Prostate gland (tissue), 2 donors: ENCODE results near the gene OSBP2. TPM values are rescaled to one million over a fixed set of nuclear protein-coding genes. Genes with fewer than 3 reads are reported as not detected.

Experiments
- DNase-seq: peaks from one replicate; pipeline ENCODE4 v3.0.0-alpha.2; 2019; ENCODE audit warnings: low spot score
- H3K27ac ChIP-seq, 2 donors: fragments of 200-600 bp; sonication (generic); 2 replicates each; pipeline ENCODE4 v1.5.1; 2017 to 2019
- H3K27me3 ChIP-seq: fragments of 200-600 bp; sonication (generic); replicated peaks from 2 replicates; pipeline ENCODE4 v1.5.1; 2019; ENCODE audit not compliant: insufficient read depth
- H3K36me3 ChIP-seq, 2 donors: fragments of 200-600 bp; sonication (generic); 1 replicate in 1 of 2; 2 replicates in 1 of 2; pipeline versions ENCODE4 v1.5.1 to v1.8.1; 2017 to 2019
- H3K4me1 ChIP-seq: fragments of 200-600 bp; sonication (generic); replicated peaks from 2 replicates; pipeline ENCODE4 v1.5.1; 2019
- H3K4me3 ChIP-seq, 2 donors: fragments of 200-600 bp; sonication (generic); 2 replicates each; pipeline ENCODE4 v1.5.1; 2017 to 2019
- H3K9me3 ChIP-seq: fragments of 200-600 bp; sonication (generic); 2 replicates; pipeline ENCODE4 v1.5.1; 2017
- POLR2A ChIP-seq: fragments of 450-650 bp; IDR thresholded peaks from one replicate; pipeline ENCODE4 v1.6.1; 2016; ENCODE audit warnings: antibody characterized with exemption, mild to moderate bottlenecking
- POLR2AphosphoS5 ChIP-seq: sonication (generic); formaldehyde crosslinking; IDR thresholded peaks from one replicate; pipeline ENCODE4 v1.6.1; 2017; ENCODE audit warnings: antibody characterized with exemption
- WGBS: methylation state at CpG from one replicate; pipeline ENCODE4 v1.1.5; 2018; 5-methylcytosine and 5-hydroxymethylcytosine counted together
- intact Hi-C: fragments of 100-400 bp; cut with DNase I; formaldehyde crosslinking; loops from one replicate; pipeline ENCODE4 v1.14.2; 2022
- total RNA-seq, 2 donors: library from RNA; depleted of rRNA; stranded (reverse); fragments of >200 nt; gene quantifications; one replicate each; pipeline ENCODE4 v1.1.0, GENCODE V29; 2016
- TF ChIP-seq, protein P1 (sequence below), 4 experiments: fragments of 200-600 bp in 2 of 4; fragments of 450-650 bp in 2 of 4; sonication (generic) in 2 of 4; IDR thresholded peaks; 1 replicate in 3 of 4; 2 replicates in 1 of 4; pipeline ENCODE4 v1.5.1; 2016 to 2019; ENCODE audit warnings: antibody characterized with exemption in 4 of 4, mild to moderate bottlenecking in 2 of 4, moderate library complexity in 2 of 4

The OSBP2 gene
- total RNA-seq, 2 donors from 2014 or later: 4.5 to 16.2 TPM

DNA sequence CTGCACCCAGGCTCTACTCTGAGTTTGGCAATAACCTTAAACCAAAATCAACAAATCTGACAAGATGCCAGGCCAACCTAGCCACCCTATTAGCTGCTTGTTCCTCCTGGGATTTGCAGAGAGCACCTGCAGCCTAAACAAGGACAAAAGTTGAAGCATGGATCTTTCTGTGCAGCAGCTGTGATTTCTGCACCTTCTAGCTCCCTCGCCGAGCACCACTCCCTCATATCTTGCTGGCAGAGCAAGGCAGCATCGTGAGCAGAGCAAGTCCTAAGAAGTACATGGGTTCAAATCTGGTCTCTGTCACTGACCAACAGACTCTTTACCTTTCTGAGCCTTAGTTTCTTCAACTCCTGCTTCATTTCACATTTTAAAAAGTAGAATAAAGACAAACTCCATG, 235.6 kb downstream of the OSBP2 start:
- Histone ChIP-seq H3K27ac (no peak overlapping the region), H3K4me3 (no peak overlapping the region), H3K27me3 (no peaks in the 10 kb centered on the region), H3K9me3 (no peaks in the 10 kb centered on the region), H3K36me3 (peaks cover 37 to 40% of the 10 kb centered on the region in 2 donors), H3K4me1 (no peaks in the 10 kb centered on the region)
- 84% methylated on average over 3 of the region's 3 CpGs for WGBS
- DNase-seq: no peak
- TF ChIP-seq POLR2A: no peak
- TF ChIP-seq, protein P1, sequence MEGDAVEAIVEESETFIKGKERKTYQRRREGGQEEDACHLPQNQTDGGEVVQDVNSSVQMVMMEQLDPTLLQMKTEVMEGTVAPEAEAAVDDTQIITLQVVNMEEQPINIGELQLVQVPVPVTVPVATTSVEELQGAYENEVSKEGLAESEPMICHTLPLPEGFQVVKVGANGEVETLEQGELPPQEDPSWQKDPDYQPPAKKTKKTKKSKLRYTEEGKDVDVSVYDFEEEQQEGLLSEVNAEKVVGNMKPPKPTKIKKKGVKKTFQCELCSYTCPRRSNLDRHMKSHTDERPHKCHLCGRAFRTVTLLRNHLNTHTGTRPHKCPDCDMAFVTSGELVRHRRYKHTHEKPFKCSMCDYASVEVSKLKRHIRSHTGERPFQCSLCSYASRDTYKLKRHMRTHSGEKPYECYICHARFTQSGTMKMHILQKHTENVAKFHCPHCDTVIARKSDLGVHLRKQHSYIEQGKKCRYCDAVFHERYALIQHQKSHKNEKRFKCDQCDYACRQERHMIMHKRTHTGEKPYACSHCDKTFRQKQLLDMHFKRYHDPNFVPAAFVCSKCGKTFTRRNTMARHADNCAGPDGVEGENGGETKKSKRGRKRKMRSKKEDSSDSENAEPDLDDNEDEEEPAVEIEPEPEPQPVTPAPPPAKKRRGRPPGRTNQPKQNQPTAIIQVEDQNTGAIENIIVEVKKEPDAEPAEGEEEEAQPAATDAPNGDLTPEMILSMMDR (IDR thresholded peaks at IDR 0.05): no peak
- no peak for TF ChIP-seq POLR2AphosphoS5
- intact Hi-C loops: no loop called here

DNA sequence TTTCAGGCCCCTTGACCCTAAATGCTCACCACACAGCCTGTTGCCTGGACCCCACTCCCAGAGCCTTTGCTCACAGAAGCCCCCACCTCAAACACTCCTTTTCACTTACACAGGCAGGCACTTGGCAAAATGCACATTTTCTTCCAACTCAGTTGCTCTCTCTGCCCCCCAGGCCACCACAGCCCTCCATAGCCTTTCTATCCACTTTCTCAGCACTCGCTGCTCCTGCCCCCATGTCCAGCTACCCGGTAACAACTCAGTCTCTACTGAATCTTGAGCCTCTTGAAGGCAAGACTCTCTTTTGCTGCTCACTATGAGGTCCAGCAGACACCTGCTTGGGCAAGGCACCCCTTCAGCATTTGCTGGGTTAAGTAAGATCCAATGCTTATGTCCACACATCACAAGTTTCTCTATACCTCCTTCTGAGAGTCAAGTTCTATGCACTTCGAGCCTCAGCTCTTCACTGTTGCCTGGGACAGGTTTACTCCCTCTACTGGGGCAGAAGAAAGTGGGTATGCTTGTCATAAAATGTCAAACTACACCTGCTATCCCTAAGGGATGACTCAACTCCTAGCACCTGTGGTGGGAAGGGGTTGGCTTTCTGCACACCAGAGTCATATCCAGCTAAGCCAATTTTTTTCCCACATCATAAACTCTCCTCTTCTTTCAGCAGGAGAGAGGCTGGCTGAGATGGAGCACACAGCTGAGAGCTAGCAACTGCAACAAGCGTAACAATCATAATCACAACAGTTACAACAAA, 237.0 kb downstream of the OSBP2 start:
- no peak for TF ChIP-seq POLR2A
- TF ChIP-seq POLR2AphosphoS5: no peak
- TF ChIP-seq, protein P1 (IDR thresholded peaks at IDR 0.05): no peak

DNA sequence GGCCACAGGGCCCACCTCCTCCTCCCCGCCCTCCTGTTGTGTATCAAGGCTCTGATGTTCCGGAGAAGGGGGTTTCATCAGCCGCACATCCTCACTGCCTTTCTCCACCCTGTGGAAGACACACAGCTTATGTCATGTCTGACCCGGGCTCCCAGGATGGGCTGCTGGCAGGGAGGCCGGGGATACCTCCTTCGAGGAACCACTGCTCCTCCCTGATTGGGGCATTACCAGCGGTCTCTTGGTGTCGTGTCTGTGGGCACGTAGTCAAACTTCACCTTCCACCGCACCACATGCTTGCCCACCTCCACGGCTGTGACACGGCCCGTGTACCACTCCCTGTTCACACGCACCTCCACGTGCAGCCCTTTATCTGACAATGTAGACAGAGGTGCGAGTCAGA, 238.0 kb downstream of the OSBP2 start:
- DNase-seq: no peak
- TF ChIP-seq POLR2AphosphoS5: no peak
- TF ChIP-seq POLR2A: no peak
- TF ChIP-seq, protein P1 (IDR thresholded peaks at IDR 0.05): no peak
- intact Hi-C loops: no loop called here
- 95% methylated on average over 15 of the region's 16 CpGs for WGBS
- H3K27ac ChIP-seq: no peak overlapping the region
- H3K4me3 ChIP-seq: no peak overlapping the region
- H3K9me3 ChIP-seq: no peaks in the 10 kb centered on the region
- no peaks in the 10 kb centered on the region for H3K4me1 ChIP-seq
- H3K36me3 ChIP-seq: peaks cover 38 to 43% of the 10 kb centered on the region in 2 donors
- no peaks in the 10 kb centered on the region for H3K27me3 ChIP-seq

More for the DNA sequence above, 237.0 kb downstream of the OSBP2 start:
- Histone ChIP-seq H3K9me3 (no peaks in the 10 kb centered on the region), H3K27ac (no peak overlapping the region), H3K4me1 (no peaks in the 10 kb centered on the region), H3K4me3 (no peak overlapping the region), H3K27me3 (no peaks in the 10 kb centered on the region), H3K36me3 (peaks cover 40% of the 10 kb centered on the region in 2 donors)
- intact Hi-C loops: no loop called here
- DNase-seq: no peak
- WGBS: 92% methylated on average over 4 of the region's 4 CpGs

DNA sequence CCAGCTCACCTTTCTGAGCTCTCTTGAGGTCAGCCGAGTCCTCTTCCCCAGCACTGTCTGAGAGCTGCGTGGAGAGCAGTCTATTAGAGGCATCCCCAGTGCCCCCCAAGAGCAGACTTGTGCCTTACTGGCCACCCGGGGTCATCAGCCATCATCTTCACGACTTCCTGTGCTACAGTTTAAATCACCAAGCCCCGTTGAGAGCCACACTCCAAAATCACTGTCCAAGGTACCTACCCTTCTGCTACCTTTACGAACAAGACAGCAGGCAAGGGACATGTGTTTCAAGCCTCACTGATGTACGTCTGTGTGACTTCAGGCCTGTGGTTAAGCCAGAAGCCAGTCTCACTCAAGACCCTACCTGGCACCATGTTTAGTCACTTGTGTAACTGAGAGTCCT, 238.8 kb downstream of the OSBP2 start:
- TF ChIP-seq POLR2A (no peak), POLR2AphosphoS5 (no peak)
- TF ChIP-seq, protein P1 (IDR thresholded peaks at IDR 0.05): no peak
- no peaks in the 10 kb centered on the region for H3K9me3 ChIP-seq
- H3K36me3 ChIP-seq: peaks cover 31 to 39% of the 10 kb centered on the region in 2 donors
- H3K4me3 ChIP-seq: no peak overlapping the region
- no peak overlapping the region for H3K27ac ChIP-seq
- 81% methylated on average over 7 of the region's 7 CpGs for WGBS
- H3K27me3 ChIP-seq: no peaks in the 10 kb centered on the region
- DNase-seq: no peak
- no peaks in the 10 kb centered on the region for H3K4me1 ChIP-seq
- intact Hi-C loops: no loop called here

DNA sequence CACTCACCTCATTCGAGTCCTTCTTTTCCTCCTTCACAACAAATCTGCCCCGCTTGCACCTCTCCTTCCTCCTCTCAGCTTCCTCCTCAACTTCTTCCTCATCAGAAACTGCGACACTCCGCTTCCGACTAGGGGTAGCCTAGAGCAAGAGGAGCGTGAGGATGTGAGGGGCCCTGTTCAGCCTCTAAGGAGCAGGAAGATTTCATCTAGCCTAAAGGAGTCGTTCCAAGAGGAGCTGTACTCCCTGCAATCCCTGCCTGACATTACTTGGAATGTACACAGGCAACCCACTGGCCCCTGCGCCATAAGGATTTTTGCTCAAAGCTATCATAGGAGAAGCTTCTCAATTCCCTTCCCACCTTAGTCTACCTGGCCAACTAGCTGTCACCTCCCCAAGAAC, 239.4 kb downstream of the OSBP2 start:
- no peaks in the 10 kb centered on the region for H3K4me1 ChIP-seq
- DNase-seq: no peak
- no peaks in the 10 kb centered on the region for H3K9me3 ChIP-seq
- no peaks in the 10 kb centered on the region for H3K27me3 ChIP-seq
- H3K4me3 ChIP-seq: no peak overlapping the region
- WGBS: 94% methylated on average over 8 of the region's 8 CpGs
- peaks cover 29 to 39% of the 10 kb centered on the region in 2 donors for H3K36me3 ChIP-seq
- no peak overlapping the region for H3K27ac ChIP-seq
- TF ChIP-seq, protein P1 (IDR thresholded peaks at IDR 0.05): no peak
- TF ChIP-seq POLR2A (no peak), POLR2AphosphoS5 (no peak)
- intact Hi-C loops: no loop called here
